ENCODE results near the gene CDH8.

CDH8 gene

DNA sequence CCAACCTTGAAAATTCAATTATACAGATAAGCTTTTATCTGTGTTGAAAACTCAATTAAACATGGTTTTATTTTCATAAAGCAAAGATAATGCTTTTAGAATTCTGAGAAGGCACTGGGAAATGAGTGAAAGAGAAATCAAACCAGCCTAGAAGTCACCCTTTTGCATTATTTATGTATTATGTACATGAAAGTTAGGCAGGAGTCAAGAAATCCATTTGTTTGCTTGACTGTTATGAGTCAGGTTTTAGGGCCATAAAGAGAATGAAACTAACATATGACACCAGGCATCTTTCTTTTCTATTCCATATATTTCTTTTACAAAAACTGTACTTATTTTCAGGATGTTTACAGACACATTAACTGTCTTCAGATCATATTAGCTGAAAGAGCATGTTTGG is 23.3 kb upstream of the CDH8 start:
- no peak for FAIRE-seq
- no peak for DNase-seq (ENCODE audit: insufficient read length, low spot score)
- TF ChIP-seq POLR2AphosphoS5 (IDR thresholded peaks at IDR 0.05; ENCODE audit: low read depth, low read length), result no peak
- no peak for TF ChIP-seq POU2F2 (IDR thresholded peaks at IDR 0.05; ENCODE audit: low read depth, low read length)
- TF ChIP-seq POLR2A (IDR thresholded peaks at IDR 0.05; ENCODE audit: low read depth, low read length), result no peak
- no peak for TF ChIP-seq PAX5 (IDR thresholded peaks at IDR 0.05; ENCODE audit: insufficient read depth, low read length, severe bottlenecking)
- no peak for TF ChIP-seq TAF1 (IDR thresholded peaks at IDR 0.05; ENCODE audit: low read depth, low read length)
- no peak for TF ChIP-seq SPI1 (IDR thresholded peaks at IDR 0.05; ENCODE audit: low read depth, low read length)

DNA sequence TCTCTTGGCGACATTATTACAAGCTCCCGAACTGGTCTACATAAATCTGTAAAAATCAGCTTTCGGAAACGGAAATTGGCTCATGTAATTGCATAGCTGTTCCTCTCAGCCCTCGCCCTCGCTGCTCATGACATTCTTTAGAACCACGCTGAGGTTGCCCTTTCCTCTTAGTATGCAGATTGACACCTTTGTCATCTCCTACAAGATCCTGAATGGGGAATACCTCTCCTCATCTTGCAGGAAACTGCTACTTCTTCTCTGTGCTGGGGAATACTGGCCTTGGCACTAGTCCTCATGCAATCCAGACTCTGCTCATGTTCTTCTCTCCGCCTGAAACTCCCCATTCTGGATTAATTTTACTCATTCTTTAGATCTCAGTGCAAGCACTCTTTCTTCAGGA is 22.2 kb upstream of the CDH8 start:
- no peak for DNase-seq (ENCODE audit: insufficient read length, low spot score)
- FAIRE-seq, result no peak
- TF ChIP-seq PAX5 (IDR thresholded peaks at IDR 0.05; ENCODE audit: insufficient read depth, low read length, severe bottlenecking), result no peak
- TF ChIP-seq TAF1 (IDR thresholded peaks at IDR 0.05; ENCODE audit: low read depth, low read length), result no peak
- TF ChIP-seq POLR2AphosphoS5 (IDR thresholded peaks at IDR 0.05; ENCODE audit: low read depth, low read length), result no peak
- TF ChIP-seq SPI1 (IDR thresholded peaks at IDR 0.05; ENCODE audit: low read depth, low read length), result no peak
- TF ChIP-seq POU2F2 (IDR thresholded peaks at IDR 0.05; ENCODE audit: low read depth, low read length), result no peak
- no peak for TF ChIP-seq POLR2A (IDR thresholded peaks at IDR 0.05; ENCODE audit: low read depth, low read length)

- TF ChIP-seq POLR2AphosphoS5 (IDR thresholded peaks at IDR 0.05; ENCODE audit: low read depth, low read length) (no peak), POU2F2 (IDR thresholded peaks at IDR 0.05; ENCODE audit: low read depth, low read length) (no peak), SPI1 (IDR thresholded peaks at IDR 0.05; ENCODE audit: low read depth, low read length) (no peak), POLR2A (IDR thresholded peaks at IDR 0.05; ENCODE audit: low read depth, low read length) (no peak), PAX5 (IDR thresholded peaks at IDR 0.05; ENCODE audit: insufficient read depth, low read length, severe bottlenecking) (no peak), TAF1 (IDR thresholded peaks at IDR 0.05; ENCODE audit: low read depth, low read length) (no peak)
- DNase-seq (ENCODE audit: insufficient read length, low spot score), result no peak
- FAIRE-seq, result no peak
Observed at GRCh38 chr16:62051942-62052341, 15.7 kb upstream of the CDH8 start.

DNA sequence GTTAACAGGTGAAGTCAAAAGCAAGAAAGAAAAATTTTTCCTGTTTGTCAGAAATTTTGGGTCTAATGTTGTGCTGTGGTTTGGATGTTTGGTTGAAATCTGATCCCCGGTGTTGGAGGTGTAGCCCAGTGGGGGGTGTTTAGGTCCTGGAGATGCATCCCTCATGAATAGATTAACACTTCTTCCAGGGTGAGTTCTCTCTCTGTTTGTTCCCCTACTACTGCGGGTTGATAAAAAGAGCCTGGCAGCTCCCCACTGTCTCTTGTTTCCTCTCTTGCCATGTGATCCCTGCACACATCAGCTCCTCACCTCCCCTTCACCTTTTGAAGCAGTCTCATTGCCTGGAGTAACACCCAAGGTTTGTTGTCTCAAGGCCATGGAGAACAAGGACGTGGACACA is 14.6 kb upstream of the CDH8 start:
- FAIRE-seq, result no peak
- TF ChIP-seq POU2F2 (IDR thresholded peaks at IDR 0.05; ENCODE audit: low read depth, low read length) (no peak), POLR2AphosphoS5 (IDR thresholded peaks at IDR 0.05; ENCODE audit: low read depth, low read length) (no peak), SPI1 (IDR thresholded peaks at IDR 0.05; ENCODE audit: low read depth, low read length) (no peak), TAF1 (IDR thresholded peaks at IDR 0.05; ENCODE audit: low read depth, low read length) (no peak), POLR2A (IDR thresholded peaks at IDR 0.05; ENCODE audit: low read depth, low read length) (no peak), PAX5 (IDR thresholded peaks at IDR 0.05; ENCODE audit: insufficient read depth, low read length, severe bottlenecking) (no peak)
- no peak for DNase-seq (ENCODE audit: insufficient read length, low spot score)

- TF ChIP-seq SPI1 (IDR thresholded peaks at IDR 0.05; ENCODE audit: low read depth, low read length) (no peak), PAX5 (IDR thresholded peaks at IDR 0.05; ENCODE audit: insufficient read depth, low read length, severe bottlenecking) (no peak), TAF1 (IDR thresholded peaks at IDR 0.05; ENCODE audit: low read depth, low read length) (no peak), POLR2A (IDR thresholded peaks at IDR 0.05; ENCODE audit: low read depth, low read length) (no peak), POLR2AphosphoS5 (IDR thresholded peaks at IDR 0.05; ENCODE audit: low read depth, low read length) (no peak), POU2F2 (IDR thresholded peaks at IDR 0.05; ENCODE audit: low read depth, low read length) (no peak)
- DNase-seq (ENCODE audit: insufficient read length, low spot score), result no peak
- FAIRE-seq, result no peak
Observed at GRCh38 chr16:62046801-62047200, 10.6 kb upstream of the CDH8 start.

- no peak for TF ChIP-seq PAX5 (IDR thresholded peaks at IDR 0.05; ENCODE audit: insufficient read depth, low read length, severe bottlenecking)
- TF ChIP-seq TAF1 (IDR thresholded peaks at IDR 0.05; ENCODE audit: low read depth, low read length), result no peak
- TF ChIP-seq SPI1 (IDR thresholded peaks at IDR 0.05; ENCODE audit: low read depth, low read length), result no peak
- TF ChIP-seq POU2F2 (IDR thresholded peaks at IDR 0.05; ENCODE audit: low read depth, low read length), result no peak
- no peak for TF ChIP-seq POLR2A (IDR thresholded peaks at IDR 0.05; ENCODE audit: low read depth, low read length)
- no peak for TF ChIP-seq POLR2AphosphoS5 (IDR thresholded peaks at IDR 0.05; ENCODE audit: low read depth, low read length)
- no peak for FAIRE-seq
- DNase-seq (ENCODE audit: insufficient read length, low spot score), result no peak
Observed at GRCh38 chr16:62041401-62041800, 5.2 kb upstream of the CDH8 start.

- TF ChIP-seq SPI1 (IDR thresholded peaks at IDR 0.05; ENCODE audit: low read depth, low read length) (no peak), POLR2A (IDR thresholded peaks at IDR 0.05; ENCODE audit: low read depth, low read length) (no peak), POLR2AphosphoS5 (IDR thresholded peaks at IDR 0.05; ENCODE audit: low read depth, low read length) (no peak), TAF1 (IDR thresholded peaks at IDR 0.05; ENCODE audit: low read depth, low read length) (no peak), PAX5 (IDR thresholded peaks at IDR 0.05; ENCODE audit: insufficient read depth, low read length, severe bottlenecking) (no peak), POU2F2 (IDR thresholded peaks at IDR 0.05; ENCODE audit: low read depth, low read length) (no peak)
- FAIRE-seq, result no peak
Observed at GRCh38 chr16:62038646-62039045, 2.4 kb upstream of the CDH8 start.

DNA sequence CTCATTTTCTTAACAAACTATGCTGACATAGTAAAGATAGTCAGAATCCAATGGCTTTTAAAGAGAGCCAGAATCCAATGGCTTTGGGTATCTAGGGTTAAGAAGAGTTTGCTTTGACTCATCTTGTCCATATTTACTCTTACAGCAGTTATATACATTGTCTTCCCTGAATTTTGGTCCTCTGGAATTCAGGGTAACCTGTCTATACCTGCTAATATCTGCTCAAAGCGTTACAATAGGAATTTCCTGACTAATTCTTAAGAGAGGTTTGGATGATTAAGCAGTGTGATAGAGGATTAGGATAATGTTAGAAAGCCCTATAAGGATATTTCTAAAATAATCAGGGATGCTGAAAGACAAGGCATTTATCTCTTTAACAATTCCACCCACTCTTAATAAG is 2.0 kb upstream of the CDH8 start:
- TF ChIP-seq POU2F2 (IDR thresholded peaks at IDR 0.05; ENCODE audit: low read depth, low read length) (no peak), PAX5 (IDR thresholded peaks at IDR 0.05; ENCODE audit: insufficient read depth, low read length, severe bottlenecking) (no peak), SPI1 (IDR thresholded peaks at IDR 0.05; ENCODE audit: low read depth, low read length) (no peak), TAF1 (IDR thresholded peaks at IDR 0.05; ENCODE audit: low read depth, low read length) (no peak), POLR2A (IDR thresholded peaks at IDR 0.05; ENCODE audit: low read depth, low read length) (no peak), POLR2AphosphoS5 (IDR thresholded peaks at IDR 0.05; ENCODE audit: low read depth, low read length) (no peak)
- no peak for DNase-seq (ENCODE audit: insufficient read length, low spot score)
- no peak for FAIRE-seq

More at GRCh38 chr16:62038646-62039045, 2.4 kb upstream of the CDH8 start:
- no peak for DNase-seq (ENCODE audit: insufficient read length, low spot score)

DNA sequence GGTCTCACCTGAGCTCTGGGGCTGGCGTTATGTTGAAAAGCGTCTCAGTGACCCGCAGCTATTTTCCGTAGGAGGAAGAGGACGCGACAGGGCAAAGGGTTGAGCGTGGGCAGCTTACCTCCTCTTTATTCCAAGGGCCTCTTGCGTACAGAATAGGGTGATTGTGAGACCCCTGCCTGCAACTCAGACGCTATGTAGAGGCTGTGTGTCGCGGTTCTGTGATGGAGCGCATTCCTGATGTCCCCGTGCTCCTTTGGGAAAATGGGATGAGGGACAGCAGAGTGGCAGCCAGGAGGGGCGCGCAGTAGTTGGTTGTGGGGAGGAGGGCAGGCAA is 531 bp upstream of the CDH8 start:
- DNase-seq (ENCODE audit: insufficient read length, low spot score), result no peak
- FAIRE-seq, result no peak
- TF ChIP-seq POLR2A (IDR thresholded peaks at IDR 0.05; ENCODE audit: low read depth, low read length), result no peak
- no peak for TF ChIP-seq SPI1 (IDR thresholded peaks at IDR 0.05; ENCODE audit: low read depth, low read length)
- TF ChIP-seq PAX5 (IDR thresholded peaks at IDR 0.05; ENCODE audit: insufficient read depth, low read length, severe bottlenecking), result no peak
- no peak for TF ChIP-seq POU2F2 (IDR thresholded peaks at IDR 0.05; ENCODE audit: low read depth, low read length)
- TF ChIP-seq TAF1 (IDR thresholded peaks at IDR 0.05; ENCODE audit: low read depth, low read length), result no peak
- no peak for TF ChIP-seq POLR2AphosphoS5 (IDR thresholded peaks at IDR 0.05; ENCODE audit: low read depth, low read length)
